Thoracic aorta (tissue), 2 donors: ENCODE data around the gene ANXA8L1. TPM values are rescaled to one million over a fixed set of nuclear protein-coding genes. Genes with fewer than 3 reads are reported as not detected.
"Not testable (repeated sequence)": the region's sequence is repeated elsewhere in the genome, so short reads cannot be mapped to it uniquely, and the experiment has no call there.

Experiments used
- ATAC-seq: fragments of 150-250 bp; one replicate; pipeline ENCODE4 v1.8.0; 2017; ENCODE audit warnings: low read depth; ENCODE audit not compliant: insufficient number of reproducible peaks, low FRiP score
- DNase-seq: peaks from one replicate; pipeline ENCODE4 v3.0.0-alpha.2; 2020; ENCODE audit warnings: low spot score
- H3K27ac ChIP-seq, 2 donors: fragments of 200-600 bp; sonication (generic); 1 replicate in 1 of 2; 2 replicates in 1 of 2; pipeline ENCODE4 v1.5.1; 2016; ENCODE audit warnings: mild to moderate bottlenecking in 2 of 2, moderate library complexity in 2 of 2
- H3K27me3 ChIP-seq: fragments of 200-600 bp; sonication (generic); replicated peaks from 2 replicates; pipeline ENCODE4 v1.6.0; 2016; ENCODE audit warnings: mild to moderate bottlenecking; ENCODE audit not compliant: insufficient read depth
- H3K36me3 ChIP-seq: fragments of 200-600 bp; sonication (generic); one replicate; pipeline ENCODE4 v1.5.1; 2016
- H3K4me1 ChIP-seq, 2 donors: fragments of 200-600 bp; sonication (generic); 1 replicate in 1 of 2; 2 replicates in 1 of 2; pipeline versions ENCODE4 v1.5.1 to v1.6.0; 2016; ENCODE audit warnings: low read depth in 2 of 2, mild to moderate bottlenecking in 1 of 2; ENCODE audit not compliant: control insufficient read depth in 1 of 2
- H3K4me3 ChIP-seq: fragments of 200-600 bp; sonication (generic); 2 replicates; pipeline ENCODE4 v1.5.1; 2016; ENCODE audit warnings: mild to moderate bottlenecking
- H3K9me3 ChIP-seq: fragments of 200-600 bp; sonication (generic); 2 replicates; pipeline ENCODE4 v1.5.1; 2016
- total RNA-seq, 2 donors: library from RNA; depleted of rRNA; stranded (reverse); fragments of >200 nt; gene quantifications; one replicate each; pipeline versions ENCODE4 v1.1.0 to v1.2.3, GENCODE V29; 2016

ANXA8L1 gene
- total RNA-seq, 2 donors from 2014 or later, result not detected

DNA sequence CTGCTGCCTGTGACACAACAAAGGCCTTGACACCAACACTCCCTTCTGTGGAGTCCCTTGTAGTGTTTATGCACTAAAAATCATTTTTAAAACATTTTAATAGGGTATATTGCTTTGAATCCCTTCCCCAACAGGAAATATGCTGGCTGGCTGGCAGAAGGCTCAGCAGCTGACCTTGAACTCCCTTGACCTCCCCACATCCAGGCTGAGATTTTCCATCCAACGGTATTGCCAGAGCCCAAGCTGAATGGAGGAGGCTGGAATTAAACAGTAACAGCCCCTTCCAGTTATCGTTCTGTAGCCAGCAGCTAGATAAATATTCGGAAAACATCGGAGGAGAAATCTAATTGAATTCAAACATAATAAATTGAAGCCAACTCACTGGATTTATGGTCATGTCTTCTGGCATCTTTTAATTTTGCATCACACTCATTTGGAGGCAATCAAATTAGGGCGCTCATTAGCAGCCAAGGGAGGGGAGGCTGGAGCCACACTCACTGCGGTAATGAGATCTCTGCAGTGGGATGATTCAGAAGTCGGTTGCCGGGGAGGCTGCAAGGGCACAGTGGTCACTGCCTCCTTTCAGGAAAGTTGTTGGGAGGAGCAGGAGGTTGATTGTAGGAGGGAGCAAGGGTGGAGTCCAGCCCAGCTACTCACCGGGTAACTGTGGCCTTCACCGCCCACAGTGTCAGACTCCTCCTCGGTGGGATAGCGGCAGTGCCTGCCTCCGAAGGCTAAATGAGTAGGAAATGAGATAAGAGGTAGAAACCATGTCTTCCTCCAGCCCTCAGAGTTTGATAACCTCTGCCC is 44.2 kb downstream of the ANXA8L1 start:
- not testable (repeated sequence) for H3K4me3 ChIP-seq, H3K27ac ChIP-seq, H3K27me3 ChIP-seq, ATAC-seq, H3K9me3 ChIP-seq, H3K36me3 ChIP-seq, H3K4me1 ChIP-seq, DNase-seq

DNA sequence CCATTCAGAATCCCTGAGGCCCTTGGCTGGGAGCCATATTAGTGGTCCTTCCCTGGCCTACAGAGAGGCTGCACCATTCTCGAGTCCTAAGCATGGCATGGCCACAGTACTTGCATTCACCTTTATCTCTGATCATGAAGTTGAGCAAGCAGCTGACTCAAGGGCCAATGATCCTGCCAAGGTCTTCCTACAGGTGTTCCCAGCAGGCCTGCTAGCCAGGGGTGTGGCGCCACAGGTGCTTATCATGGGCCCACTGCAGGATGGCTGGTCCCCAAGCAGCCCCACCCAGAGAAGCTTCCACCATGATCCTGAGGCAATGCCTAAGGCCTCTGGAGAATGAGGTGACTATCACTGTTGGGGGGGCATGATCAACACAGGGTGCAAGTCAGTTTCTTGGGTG is 48.0 kb downstream of the ANXA8L1 start:
- H3K27me3 ChIP-seq, H3K36me3 ChIP-seq, ATAC-seq, H3K4me1 ChIP-seq, H3K4me3 ChIP-seq, H3K9me3 ChIP-seq, H3K27ac ChIP-seq, DNase-seq: not testable (repeated sequence)

- not testable (repeated sequence) for DNase-seq, H3K27me3 ChIP-seq, H3K36me3 ChIP-seq, ATAC-seq, H3K9me3 ChIP-seq, H3K27ac ChIP-seq, H3K4me3 ChIP-seq, H3K4me1 ChIP-seq
Measured at GRCh38 chr10:46440942-46441341, 65.4 kb downstream of the ANXA8L1 start.

Other genes starting within 250 kb of the ANXA8L1 start
- gene ANTXRL, start 88.8 kb upstream of the ANXA8L1 start, total RNA-seq, result not detected
- not detected for gene NPY4R, start 90.2 kb downstream of the ANXA8L1 start, total RNA-seq
- 1 to 10 TPM in 1 of 2 donors, under 1 TPM in 1; 0.27 to 4.8 TPM for gene GPRIN2, start 180.9 kb downstream of the ANXA8L1 start, total RNA-seq
- 1 to 10 TPM; 2.6 to 7.1 TPM for gene SYT15, start 203.4 kb downstream of the ANXA8L1 start, total RNA-seq